ENCODE data around the gene ACVR1B.
A peak's percentile ranks its signal among the peaks of the same experiment; 100 is the strongest.

The ACVR1B gene

DNA sequence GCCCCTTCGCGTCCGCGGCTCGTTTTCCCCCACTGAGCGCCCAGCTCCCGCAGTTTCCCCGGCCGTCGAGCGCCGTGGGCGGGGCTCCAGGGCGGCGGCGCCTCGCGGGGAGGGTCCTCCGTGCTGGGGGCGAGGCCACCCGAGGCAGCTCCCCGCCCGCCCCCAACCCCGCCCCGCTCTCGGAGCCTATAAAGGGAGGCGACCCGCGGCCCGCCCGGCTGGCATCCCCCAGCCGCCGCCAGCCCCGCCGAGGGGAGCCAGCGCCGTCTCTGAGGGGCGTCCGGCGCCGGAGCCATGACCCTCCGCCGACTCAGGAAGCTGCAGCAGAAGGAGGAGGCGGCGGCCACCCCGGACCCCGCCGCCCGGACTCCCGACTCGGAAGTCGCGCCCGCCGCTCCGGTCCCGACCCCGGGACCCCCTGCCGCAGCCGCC, 55.2 kb downstream of the ACVR1B start, which contains the start of gene TAMALIN (continued):
- TF ChIP-seq, protein P1, sequence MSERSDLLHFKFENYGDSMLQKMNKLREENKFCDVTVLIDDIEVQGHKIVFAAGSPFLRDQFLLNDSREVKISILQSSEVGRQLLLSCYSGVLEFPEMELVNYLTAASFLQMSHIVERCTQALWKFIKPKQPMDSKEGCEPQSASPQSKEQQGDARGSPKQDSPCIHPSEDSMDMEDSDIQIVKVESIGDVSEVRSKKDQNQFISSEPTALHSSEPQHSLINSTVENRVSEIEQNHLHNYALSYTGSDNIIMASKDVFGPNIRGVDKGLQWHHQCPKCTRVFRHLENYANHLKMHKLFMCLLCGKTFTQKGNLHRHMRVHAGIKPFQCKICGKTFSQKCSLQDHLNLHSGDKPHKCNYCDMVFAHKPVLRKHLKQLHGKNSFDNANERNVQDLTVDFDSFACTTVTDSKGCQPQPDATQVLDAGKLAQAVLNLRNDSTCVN (tag by site-specific recombination; optimal IDR thresholded peaks at IDR 0.05) = no peak
- TF ChIP-seq, protein P2, sequence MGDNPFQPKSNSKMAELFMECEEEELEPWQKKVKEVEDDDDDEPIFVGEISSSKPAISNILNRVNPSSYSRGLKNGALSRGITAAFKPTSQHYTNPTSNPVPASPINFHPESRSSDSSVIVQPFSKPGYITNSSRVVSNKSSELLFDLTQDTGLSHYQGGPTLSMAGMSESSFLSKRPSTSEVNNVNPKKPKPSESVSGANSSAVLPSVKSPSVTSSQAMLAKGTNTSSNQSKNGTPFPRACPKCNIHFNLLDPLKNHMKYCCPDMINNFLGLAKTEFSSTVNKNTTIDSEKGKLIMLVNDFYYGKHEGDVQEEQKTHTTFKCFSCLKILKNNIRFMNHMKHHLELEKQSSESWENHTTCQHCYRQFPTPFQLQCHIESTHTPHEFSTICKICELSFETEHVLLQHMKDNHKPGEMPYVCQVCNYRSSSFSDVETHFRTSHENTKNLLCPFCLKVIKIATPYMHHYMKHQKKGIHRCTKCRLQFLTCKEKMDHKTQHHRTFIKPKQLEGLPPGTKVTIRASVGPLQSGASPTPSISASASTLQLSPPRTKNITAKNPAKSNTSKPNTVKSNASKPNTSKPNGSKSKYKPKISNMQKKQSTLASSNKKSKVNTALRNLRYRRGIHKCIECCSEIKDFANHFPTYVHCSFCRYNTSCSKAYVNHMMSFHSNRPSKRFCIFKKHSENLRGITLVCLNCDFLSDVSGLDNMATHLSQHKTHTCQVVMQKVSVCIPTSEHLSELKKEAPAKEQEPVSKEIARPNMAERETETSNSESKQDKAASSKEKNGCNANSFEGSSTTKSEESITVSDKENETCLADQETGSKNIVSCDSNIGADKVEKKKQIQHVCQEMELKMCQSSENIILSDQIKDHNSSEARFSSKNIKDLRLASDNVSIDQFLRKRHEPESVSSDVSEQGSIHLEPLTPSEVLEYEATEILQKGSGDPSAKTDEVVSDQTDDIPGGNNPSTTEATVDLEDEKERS (tag by site-specific recombination; IDR thresholded peaks at IDR 0.05) = no peak
- TF ChIP-seq PRDM2 (tag by site-specific recombination; IDR thresholded peaks at IDR 0.05; ENCODE audit: borderline replicate concordance) (no peak), ZNF623 (tag by site-specific recombination; IDR thresholded peaks at IDR 0.05) (no peak), TCF7L2 (IDR thresholded peaks at IDR 0.05; ENCODE audit: borderline replicate concordance, low read depth, low read length) (no peak), ZNF239 (tag by site-specific recombination; IDR thresholded peaks at IDR 0.05) (no peak)
- TF ChIP-seq, protein P3, sequence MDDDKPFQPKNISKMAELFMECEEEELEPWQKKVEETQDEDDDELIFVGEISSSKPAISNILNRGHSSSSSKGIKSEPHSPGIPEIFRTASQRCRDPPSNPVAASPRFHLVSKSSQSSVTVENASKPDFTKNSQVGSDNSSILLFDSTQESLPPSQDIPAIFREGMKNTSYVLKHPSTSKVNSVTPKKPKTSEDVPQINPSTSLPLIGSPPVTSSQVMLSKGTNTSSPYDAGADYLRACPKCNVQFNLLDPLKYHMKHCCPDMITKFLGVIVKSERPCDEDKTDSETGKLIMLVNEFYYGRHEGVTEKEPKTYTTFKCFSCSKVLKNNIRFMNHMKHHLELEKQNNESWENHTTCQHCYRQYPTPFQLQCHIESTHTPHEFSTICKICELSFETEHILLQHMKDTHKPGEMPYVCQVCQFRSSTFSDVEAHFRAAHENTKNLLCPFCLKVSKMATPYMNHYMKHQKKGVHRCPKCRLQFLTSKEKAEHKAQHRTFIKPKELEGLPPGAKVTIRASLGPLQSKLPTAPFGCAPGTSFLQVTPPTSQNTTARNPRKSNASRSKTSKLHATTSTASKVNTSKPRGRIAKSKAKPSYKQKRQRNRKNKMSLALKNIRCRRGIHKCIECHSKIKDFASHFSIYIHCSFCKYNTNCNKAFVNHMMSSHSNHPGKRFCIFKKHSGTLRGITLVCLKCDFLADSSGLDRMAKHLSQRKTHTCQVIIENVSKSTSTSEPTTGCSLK (tag by site-specific recombination; IDR thresholded peaks at IDR 0.05) = no peak

- CTCF ChIA-PET = interaction anchor here (1.1 to 9.6 kb wide), 4 partner anchors 9 to 19 kb away, joined by 5 to 291 read pairs (median 42); no protein-coding TSS in a partner anchor
- Histone ChIP-seq H3K4me1 (ENCODE audit: control insufficient read depth, insufficient read depth, low read length) (peaks cover 12% of the 10 kb centered on the region; the same call in 1 of the 2 replicates), H3K36me3 (ENCODE audit: control insufficient read depth in 2 of 2, insufficient read depth in 1 of 2, low read length in 2 of 2) (peaks cover 0 to 18% of the 10 kb centered on the region in 2 experiments; a peak in 1 of 3 replicates), H3K4me3 (ENCODE audit: low read depth, low read length) (peak overlapping the region; percentile 3; the same call in 1 of the 2 replicates), H3K9me3 (ENCODE audit: control insufficient read depth, insufficient read depth, low read depth, low read length) (no peaks in the 10 kb centered on the region), H3K27ac (ENCODE audit: extremely low read depth, low read depth, low read length) (no peak overlapping the region)
- POLR2A ChIA-PET = interaction anchor here (0.5 to 1.1 kb wide), 3 partner anchors 18 to 400 kb away, joined by 4 read pairs; no protein-coding TSS in a partner anchor
- TF ChIP-seq ZNF394 (tag by site-specific recombination; IDR thresholded peaks at IDR 0.05; ENCODE audit: borderline replicate concordance) (no peak), ZNF221 (tag by site-specific recombination; IDR thresholded peaks at IDR 0.05; ENCODE audit: borderline replicate concordance) (no peak), ZNF354C (tag by site-specific recombination; IDR thresholded peaks at IDR 0.05; ENCODE audit: borderline replicate concordance, low read depth) (no peak), ZNF544 (tag by site-specific recombination; IDR thresholded peaks at IDR 0.05) (no peak), RBAK (tag by site-specific recombination; IDR thresholded peaks at IDR 0.05) (no peak), ZNF248 (tag by site-specific recombination; IDR thresholded peaks at IDR 0.05) (no peak), KLF1 (tag by site-specific recombination; IDR thresholded peaks at IDR 0.05) (no peak)
Measured at GRCh38 chr12:52007158-52007921, 55.8 kb downstream of the ACVR1B start.

Measured in HEK293 (cell line).